GM12875 (cell line): ENCODE results near the gene GNG4.
A peak's percentile ranks its signal among the peaks of the same experiment; 100 is the strongest.

ENCODE experiments used
- H3K4me3 ChIP-seq: one replicate; pipeline ENCODE4 v1.5.1; 2011; ENCODE audit warnings: low read depth, low read length, control low read depth
- TF ChIP-seq, protein P1 (sequence below): IDR thresholded peaks from 2 replicates; pipeline ENCODE4 v1.5.1; 2011; ENCODE audit warnings: low read depth, mild to moderate bottlenecking, control low read depth, inconsistent platforms, low read length, moderate library complexity, borderline replicate concordance; ENCODE audit not compliant: insufficient read depth

GNG4 gene

DNA sequence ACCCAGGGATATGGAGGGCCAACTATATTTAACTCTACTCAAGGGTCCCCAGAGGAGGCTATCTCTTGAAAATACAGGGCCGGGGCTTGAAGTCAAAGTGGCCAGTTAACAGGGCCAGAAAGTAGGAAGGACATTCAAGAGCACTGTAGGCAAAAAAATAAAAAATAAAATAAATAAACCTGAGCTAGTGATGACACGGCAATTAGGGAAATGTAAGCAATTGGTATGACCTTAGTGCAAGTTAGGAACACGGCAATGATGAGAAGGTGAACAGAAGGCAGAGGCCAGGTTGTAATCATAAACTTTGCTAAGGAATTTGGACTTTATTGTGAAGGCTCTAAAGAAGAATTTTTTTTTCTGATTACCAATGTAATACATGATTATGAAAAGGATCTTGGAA is 142.0 kb downstream of the GNG4 start:
- no peak overlapping the region for H3K4me3 ChIP-seq
- TF ChIP-seq, protein P1, sequence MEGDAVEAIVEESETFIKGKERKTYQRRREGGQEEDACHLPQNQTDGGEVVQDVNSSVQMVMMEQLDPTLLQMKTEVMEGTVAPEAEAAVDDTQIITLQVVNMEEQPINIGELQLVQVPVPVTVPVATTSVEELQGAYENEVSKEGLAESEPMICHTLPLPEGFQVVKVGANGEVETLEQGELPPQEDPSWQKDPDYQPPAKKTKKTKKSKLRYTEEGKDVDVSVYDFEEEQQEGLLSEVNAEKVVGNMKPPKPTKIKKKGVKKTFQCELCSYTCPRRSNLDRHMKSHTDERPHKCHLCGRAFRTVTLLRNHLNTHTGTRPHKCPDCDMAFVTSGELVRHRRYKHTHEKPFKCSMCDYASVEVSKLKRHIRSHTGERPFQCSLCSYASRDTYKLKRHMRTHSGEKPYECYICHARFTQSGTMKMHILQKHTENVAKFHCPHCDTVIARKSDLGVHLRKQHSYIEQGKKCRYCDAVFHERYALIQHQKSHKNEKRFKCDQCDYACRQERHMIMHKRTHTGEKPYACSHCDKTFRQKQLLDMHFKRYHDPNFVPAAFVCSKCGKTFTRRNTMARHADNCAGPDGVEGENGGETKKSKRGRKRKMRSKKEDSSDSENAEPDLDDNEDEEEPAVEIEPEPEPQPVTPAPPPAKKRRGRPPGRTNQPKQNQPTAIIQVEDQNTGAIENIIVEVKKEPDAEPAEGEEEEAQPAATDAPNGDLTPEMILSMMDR, result no peak

DNA sequence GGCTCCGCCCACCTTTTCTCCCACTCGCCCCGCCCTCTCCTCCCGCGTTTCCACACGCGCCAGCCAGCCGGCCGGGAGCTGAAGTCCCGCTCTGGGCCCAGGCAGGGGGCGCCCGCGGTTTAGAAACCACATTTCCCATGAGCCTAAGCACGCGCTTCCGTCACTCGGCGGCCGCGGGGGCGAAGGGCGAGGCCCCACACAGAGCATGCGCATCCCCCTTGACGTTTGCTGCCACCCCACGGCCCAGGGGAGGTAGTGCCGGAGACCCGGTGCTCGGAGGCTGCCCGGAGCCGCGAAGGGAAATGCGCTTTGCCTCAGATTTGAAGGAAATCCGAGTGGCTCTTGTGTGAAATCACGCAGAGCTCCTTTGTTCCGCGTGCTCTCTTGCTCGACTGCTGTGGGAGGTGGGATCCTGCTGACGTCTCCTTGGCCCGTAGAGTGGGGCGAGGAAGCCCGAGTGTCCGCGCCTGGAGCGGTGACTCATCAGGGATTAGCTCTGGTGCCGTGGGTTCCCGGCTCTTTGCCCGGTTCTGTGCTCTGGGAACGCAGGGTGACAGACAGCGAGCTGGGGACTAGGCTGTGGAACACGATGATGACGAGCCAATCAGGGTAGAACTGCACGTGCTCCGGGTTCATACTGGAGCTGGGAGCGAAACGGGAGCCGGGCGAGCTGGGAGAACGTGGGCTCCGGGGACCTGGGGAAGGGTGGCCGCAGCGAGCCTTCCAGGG is 144.9 kb downstream of the GNG4 start:
- TF ChIP-seq, protein P1, result peak; percentile 90
- H3K4me3 ChIP-seq, result peak overlapping the region; percentile 92

DNA sequence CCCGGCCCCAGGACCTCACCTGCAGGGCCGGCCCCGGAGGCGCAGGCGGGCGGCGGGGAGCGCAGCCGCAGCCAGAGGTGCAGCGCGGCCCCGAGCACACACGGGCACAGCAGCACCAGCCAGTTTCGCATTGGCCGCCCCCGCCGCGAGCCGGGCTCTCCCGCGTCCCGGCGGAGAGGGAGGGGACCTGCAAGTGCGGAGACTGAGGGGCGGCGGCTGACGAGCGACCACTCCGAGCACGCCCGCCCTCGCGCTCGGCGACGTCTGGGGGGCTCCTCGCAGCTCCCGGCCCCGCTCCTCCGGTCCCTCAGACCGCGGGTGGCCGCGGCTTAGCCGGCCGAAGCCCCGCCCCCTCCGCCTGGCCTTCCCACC is 145.5 kb downstream of the GNG4 start, which contains the start of gene B3GALNT2:
Gene B3GALNT2 (minus strand): TSS at position 331 of the 372 bp plus-strand sequence. CDS start 200 bp downstream, at position 131.
- TF ChIP-seq, protein P1, result no peak

DNA sequence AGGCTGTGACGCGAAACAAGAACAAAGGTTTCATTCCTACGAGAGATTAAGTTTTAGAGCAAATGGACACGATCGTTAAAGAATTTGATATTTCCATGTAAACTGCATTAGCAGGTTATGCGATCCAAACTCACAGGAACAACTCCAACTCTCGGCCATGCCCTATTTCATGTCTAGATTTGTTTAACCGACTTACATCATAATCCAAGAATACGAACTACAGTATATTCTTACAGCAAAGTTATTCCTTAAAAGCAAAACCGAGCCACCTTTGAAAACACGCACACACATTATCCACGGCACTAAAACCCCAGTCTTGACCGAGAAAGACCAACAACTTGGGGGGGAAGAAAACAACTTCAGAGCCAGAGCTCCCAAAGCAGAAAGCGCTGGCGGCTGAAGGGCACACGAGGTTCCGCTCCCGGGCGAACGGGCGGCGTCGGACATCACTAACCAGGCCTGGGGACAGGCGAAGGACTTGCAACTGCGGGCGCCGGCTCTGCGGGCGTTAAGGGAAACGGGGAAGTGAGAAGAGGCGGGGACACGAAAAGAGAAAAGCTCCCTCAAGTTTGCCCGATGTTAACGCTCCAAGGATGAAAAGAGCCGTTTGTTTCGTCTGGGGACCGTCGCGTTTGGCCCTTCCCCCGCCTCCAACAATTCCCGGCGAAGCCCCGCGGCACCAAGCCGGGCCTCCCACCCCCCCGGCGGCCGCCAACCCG is 146.0 kb downstream of the GNG4 start:
- TF ChIP-seq, protein P1, result no peak
- peak overlapping the region; percentile 92 for H3K4me3 ChIP-seq

More for the DNA sequence above, 145.5 kb downstream of the GNG4 start, which contains the start of gene B3GALNT2:
- H3K4me3 ChIP-seq, result peak within 1 kb of the TSS; percentile 92

DNA sequence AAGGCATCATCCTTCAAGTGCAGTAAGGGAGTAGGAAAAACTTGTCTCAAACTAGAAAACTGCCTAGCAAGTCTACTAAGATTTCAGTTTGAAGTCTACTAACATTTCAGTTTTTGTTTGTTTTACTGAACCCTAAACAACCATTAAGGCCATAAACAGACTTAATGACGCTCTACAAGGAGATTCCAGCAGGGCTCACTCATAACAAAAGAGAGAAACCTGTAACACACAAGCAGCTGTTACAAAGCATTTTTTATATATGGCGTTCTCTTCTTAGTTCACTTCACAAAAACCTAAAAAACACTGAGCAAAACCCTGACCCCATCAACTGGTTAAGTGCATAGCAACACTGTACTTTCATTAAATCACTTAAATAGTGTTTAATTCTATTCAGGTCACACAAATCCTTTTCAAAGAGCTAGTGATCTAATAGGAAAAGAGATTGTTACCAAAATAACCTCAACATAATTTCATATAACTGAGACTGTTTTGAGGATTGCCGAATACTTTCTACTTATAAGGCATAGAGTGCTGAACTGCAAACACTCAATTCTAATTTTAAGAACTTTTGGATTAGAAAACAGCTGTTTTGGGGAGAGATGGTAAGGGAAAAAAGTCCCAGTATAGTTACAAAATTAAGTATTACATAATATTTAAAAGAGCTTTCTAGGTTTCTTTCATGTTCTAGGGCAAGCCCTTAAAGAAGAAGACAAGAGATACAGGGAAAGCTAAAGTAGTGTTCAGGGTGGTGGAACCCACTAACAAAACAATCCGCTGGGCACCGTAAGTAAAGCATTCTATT is 146.8 kb downstream of the GNG4 start:
- TF ChIP-seq, protein P1, result no peak
- peak overlapping the region; percentile 92 for H3K4me3 ChIP-seq

DNA sequence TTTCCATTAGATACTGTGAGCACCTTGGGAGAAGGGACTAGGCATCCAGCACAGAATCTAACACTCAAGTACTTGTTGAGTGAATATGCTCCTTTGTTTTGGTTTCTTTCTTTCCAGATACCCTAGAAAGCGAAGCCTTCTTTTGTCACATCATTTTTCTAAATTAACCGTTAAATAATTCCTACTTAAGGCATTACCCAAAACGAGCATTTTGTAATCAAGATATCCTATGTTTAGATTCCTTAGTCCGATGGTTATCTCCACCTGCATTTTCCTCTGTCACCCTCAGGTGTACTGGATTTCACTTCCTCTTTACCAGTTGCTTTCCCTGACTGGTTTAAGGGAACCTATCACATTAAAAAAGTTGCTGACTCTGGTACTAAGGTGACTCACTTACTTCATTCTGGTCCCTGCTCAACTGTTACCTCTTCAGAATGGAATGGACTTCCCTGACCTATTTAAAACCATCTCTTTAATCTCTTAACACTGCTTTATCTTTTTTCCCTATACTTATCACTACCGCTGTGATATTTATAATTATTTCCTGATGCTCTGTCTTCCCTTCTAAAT is 148.5 kb downstream of the GNG4 start:
- no peak overlapping the region for H3K4me3 ChIP-seq
- TF ChIP-seq, protein P1, result no peak
